Endothelial cell of hepatic sinusoid (primary cell): ENCODE results near the gene MAP1LC3A.

Experiments used
- in situ Hi-C: cut with HindIII; loops from 2 replicates; pipeline ENCODE4 v1.10.0; 2017; ENCODE audit warnings: low sequenced_read_pairs

The MAP1LC3A gene

GRCh38 chr20:34544109-34544796, 14.3 kb upstream of the MAP1LC3A start:
- in situ Hi-C loops: no loop called here

- in situ Hi-C loops: no loop called here
These were observed 11.8 kb upstream of the MAP1LC3A start for GRCh38 chr20:34546751-34547181.

GRCh38 chr20:34547844-34548613, 10.5 kb upstream of the MAP1LC3A start:
- in situ Hi-C loops: no loop called here

GRCh38 chr20:34549291-34549928, 9.1 kb upstream of the MAP1LC3A start:
- in situ Hi-C loops: no loop called here

GRCh38 chr20:34549929-34550305, 8.6 kb upstream of the MAP1LC3A start:
- in situ Hi-C loops: no loop called here

GRCh38 chr20:34552569-34552968, 5.9 kb upstream of the MAP1LC3A start:
- in situ Hi-C loops: no loop called here

GRCh38 chr20:34553366-34553867, 5.1 kb upstream of the MAP1LC3A start:
- in situ Hi-C loops: no loop called here

GRCh38 chr20:34557936-34558319, 590 bp upstream of the MAP1LC3A start:
- in situ Hi-C loops: no loop called here

GRCh38 chr20:34559311-34560140, 1.0 kb downstream of the MAP1LC3A start:
- in situ Hi-C loops: loop anchor here (10.0 kb wide), 1 partner anchor 135 kb away; no protein-coding TSS in a partner anchor

- in situ Hi-C loops: loop anchor here (10.0 kb wide), 1 partner anchor 135 kb away; no protein-coding TSS in a partner anchor
These were observed 1.6 kb downstream of the MAP1LC3A start for GRCh38 chr20:34560141-34560523.

- in situ Hi-C loops: loop anchor here (10.0 kb wide), 1 partner anchor 134 kb away; no protein-coding TSS in a partner anchor
These were observed 2.1 kb downstream of the MAP1LC3A start for GRCh38 chr20:34560614-34561013.

GRCh38 chr20:34561661-34562060, 3.1 kb downstream of the MAP1LC3A start:
- in situ Hi-C loops: loop anchor here (10.0 kb wide), 1 partner anchor 133 kb away; no protein-coding TSS in a partner anchor

- in situ Hi-C loops: loop anchor here (10.0 kb wide), 1 partner anchor 132 kb away; no protein-coding TSS in a partner anchor
These were observed 4.1 kb downstream of the MAP1LC3A start for GRCh38 chr20:34562641-34563040.

- in situ Hi-C loops: loop anchor here (5.0 to 10.0 kb wide), 2 partner anchors 33 to 130 kb away; no protein-coding TSS in a partner anchor
These were observed 6.3 kb downstream of the MAP1LC3A start for GRCh38 chr20:34564833-34565232.

GRCh38 chr20:34566978-34567891, 8.7 kb downstream of the MAP1LC3A start:
- in situ Hi-C loops: loop anchor here (5.0 to 10.0 kb wide), 2 partner anchors 35 to 128 kb away; no protein-coding TSS in a partner anchor

GRCh38 chr20:34567892-34568865, 9.7 kb downstream of the MAP1LC3A start:
- in situ Hi-C loops: loop anchor here (5.0 to 10.0 kb wide), 2 partner anchors 36 to 127 kb away; no protein-coding TSS in a partner anchor

- in situ Hi-C loops: loop anchor here (5.0 to 10.0 kb wide), 2 partner anchors 37 to 125 kb away; no protein-coding TSS in a partner anchor
These were observed 11.1 kb downstream of the MAP1LC3A start for GRCh38 chr20:34569598-34569997.

- in situ Hi-C loops: no loop called here
These were observed 12.4 kb downstream of the MAP1LC3A start for GRCh38 chr20:34570859-34571306.
